ENCODE data around the gene GRIN2A.

Gene GRIN2A

DNA sequence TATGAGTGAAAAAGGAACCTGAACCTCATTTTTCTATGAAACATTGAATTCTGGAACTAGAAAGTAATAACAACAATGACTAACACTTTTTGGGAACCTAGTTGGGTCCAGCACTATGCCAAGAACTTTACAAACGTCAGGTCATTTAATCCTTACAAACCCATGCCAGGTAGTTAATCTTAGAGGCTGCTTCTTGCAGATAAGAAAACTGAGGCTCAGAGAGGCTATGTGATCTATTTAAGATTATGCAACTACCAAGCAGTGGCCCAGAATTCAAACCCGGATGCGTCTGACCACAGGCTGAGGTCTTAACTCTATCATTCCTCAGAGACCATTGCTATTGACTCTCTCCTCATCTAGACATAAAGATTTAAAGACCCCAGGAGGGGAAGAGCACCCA, 358.7 kb downstream of the GRIN2A start:
- TF ChIP-seq, protein P1, sequence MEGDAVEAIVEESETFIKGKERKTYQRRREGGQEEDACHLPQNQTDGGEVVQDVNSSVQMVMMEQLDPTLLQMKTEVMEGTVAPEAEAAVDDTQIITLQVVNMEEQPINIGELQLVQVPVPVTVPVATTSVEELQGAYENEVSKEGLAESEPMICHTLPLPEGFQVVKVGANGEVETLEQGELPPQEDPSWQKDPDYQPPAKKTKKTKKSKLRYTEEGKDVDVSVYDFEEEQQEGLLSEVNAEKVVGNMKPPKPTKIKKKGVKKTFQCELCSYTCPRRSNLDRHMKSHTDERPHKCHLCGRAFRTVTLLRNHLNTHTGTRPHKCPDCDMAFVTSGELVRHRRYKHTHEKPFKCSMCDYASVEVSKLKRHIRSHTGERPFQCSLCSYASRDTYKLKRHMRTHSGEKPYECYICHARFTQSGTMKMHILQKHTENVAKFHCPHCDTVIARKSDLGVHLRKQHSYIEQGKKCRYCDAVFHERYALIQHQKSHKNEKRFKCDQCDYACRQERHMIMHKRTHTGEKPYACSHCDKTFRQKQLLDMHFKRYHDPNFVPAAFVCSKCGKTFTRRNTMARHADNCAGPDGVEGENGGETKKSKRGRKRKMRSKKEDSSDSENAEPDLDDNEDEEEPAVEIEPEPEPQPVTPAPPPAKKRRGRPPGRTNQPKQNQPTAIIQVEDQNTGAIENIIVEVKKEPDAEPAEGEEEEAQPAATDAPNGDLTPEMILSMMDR (IDR thresholded peaks at IDR 0.05; ENCODE audit: low read depth, low read length, missing control alignments): no peak
- no peak for DNase-seq
- H3K27me3 ChIP-seq (replicated peaks): no peaks in the 10 kb centered on the region
- no peak overlapping the region for H3K27ac ChIP-seq
- in situ Hi-C loops (cut with HindIII; ENCODE audit: low pct_ligation_motif_present, low sequenced_read_pairs): no loop called here
- no peak overlapping the region for H3K4me3 ChIP-seq (ENCODE audit: low read depth, low read length)
- no peaks in the 10 kb centered on the region for H3K36me3 ChIP-seq (replicated peaks)

DNA sequence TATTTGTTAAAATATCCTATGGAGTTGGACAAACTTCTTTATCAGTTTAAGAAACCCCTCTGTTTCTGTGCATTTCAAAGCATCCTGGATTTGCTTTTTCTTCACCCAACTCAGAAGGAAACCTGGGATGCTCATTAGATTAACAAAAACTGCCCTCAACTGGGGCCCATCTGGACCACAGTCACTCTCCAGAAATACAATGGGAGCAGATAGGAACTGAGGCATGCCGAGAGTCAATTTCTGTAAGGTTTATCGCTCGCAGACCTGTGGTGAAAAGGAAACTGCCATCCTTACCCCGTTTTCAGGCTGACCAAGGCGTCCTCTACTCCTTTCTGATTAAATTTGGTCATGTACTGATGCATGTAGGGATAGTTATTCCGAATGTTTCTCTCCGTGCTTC, 360.3 kb downstream of the GRIN2A start:
- Histone ChIP-seq H3K36me3 (replicated peaks) (no peaks in the 10 kb centered on the region), H3K27ac (no peak overlapping the region), H3K27me3 (replicated peaks) (no peaks in the 10 kb centered on the region), H3K4me3 (ENCODE audit: low read depth, low read length) (no peak overlapping the region)
- in situ Hi-C loops (cut with HindIII; ENCODE audit: low pct_ligation_motif_present, low sequenced_read_pairs): no loop called here
- TF ChIP-seq, protein P1 (IDR thresholded peaks at IDR 0.05; ENCODE audit: low read depth, low read length, missing control alignments): no peak
- no peak for DNase-seq

DNA sequence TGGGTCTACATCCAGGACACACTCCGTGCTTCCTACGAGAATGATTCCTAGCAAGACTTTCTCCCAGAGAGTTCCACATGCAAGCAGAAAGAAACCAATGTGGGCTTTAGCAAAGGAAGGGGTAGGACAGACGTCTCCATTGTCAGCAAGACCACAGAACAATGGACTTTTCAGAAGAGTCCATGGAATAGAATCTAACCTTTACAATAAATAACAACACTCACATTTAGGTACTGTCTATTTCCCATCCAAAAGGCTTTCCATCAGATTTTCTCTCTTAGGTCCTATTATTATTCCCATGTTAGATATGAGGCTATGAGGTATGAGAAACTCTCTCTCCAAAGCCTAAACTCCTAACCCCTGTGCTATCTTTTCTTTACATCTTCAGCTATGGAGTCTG, 360.9 kb downstream of the GRIN2A start:
- in situ Hi-C loops (cut with HindIII; ENCODE audit: low pct_ligation_motif_present, low sequenced_read_pairs): no loop called here
- TF ChIP-seq, protein P1 (IDR thresholded peaks at IDR 0.05; ENCODE audit: low read depth, low read length, missing control alignments): no peak
- Histone ChIP-seq H3K4me3 (ENCODE audit: low read depth, low read length) (no peak overlapping the region), H3K36me3 (replicated peaks) (no peaks in the 10 kb centered on the region), H3K27me3 (replicated peaks) (no peaks in the 10 kb centered on the region), H3K27ac (no peak overlapping the region)
- DNase-seq: no peak

DNA sequence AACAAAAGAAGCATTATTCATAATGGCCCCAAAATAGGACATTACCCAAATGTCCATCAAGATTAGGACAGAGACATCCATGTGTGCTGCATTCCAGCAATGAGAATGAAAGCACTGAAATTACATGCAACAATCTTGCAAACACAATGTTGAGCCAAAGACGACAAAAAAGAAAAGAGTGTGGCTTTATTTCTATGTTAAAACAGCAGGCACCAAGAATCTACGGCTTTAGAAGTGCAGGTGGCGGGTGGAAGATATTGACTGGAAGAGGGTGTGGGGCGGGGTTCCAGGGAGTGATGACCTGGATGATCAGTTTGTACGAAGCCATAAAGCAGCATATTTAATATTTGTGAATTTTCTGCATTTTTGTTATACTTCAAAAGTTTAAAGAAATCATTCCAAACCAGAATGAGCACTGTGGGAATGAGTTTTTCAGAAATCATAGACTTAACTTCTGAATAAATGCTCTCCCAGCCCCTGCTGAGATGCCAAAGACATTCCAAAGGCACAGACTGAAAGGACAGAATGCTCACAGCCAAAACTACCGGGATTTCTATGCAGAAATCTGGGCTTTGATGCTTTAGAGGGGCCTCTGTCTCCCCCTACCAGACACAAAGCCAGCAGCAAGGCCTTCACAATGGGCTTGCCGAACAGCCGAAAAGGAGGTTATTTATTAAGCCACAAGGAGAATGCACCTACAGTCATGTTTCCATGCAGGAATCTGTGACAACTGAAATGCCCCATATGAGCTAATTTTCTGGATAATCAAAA, 361.6 kb downstream of the GRIN2A start:
- TF ChIP-seq, protein P1 (IDR thresholded peaks at IDR 0.05; ENCODE audit: low read depth, low read length, missing control alignments): no peak
- H3K27ac ChIP-seq: no peak overlapping the region
- H3K4me3 ChIP-seq (ENCODE audit: low read depth, low read length): no peak overlapping the region
- in situ Hi-C loops (cut with HindIII; ENCODE audit: low pct_ligation_motif_present, low sequenced_read_pairs): no loop called here
- H3K27me3 ChIP-seq (replicated peaks): no peaks in the 10 kb centered on the region
- no peak for DNase-seq
- H3K36me3 ChIP-seq (replicated peaks): no peaks in the 10 kb centered on the region

DNA sequence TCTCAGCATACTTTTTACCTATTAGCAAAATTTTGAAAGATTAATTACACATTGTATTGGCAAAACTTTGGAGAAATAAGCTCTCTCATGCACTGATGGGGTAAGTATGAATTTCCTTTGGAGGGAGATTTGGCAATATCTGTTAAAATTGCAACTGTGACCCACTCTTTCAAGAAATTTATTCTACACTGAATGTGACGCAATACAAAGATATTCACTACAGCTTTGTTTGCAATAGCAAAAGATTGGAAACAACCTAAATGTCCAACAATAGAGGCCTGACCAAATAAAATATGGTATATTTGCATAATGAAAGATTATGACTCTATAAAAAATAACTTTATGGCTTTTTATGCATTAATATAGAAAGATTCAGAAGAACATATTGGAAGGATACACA, 363.5 kb downstream of the GRIN2A start:
- no peak for DNase-seq
- H3K27ac ChIP-seq: no peak overlapping the region
- in situ Hi-C loops (cut with HindIII; ENCODE audit: low pct_ligation_motif_present, low sequenced_read_pairs): no loop called here
- H3K4me3 ChIP-seq (ENCODE audit: low read depth, low read length): no peak overlapping the region
- no peaks in the 10 kb centered on the region for H3K27me3 ChIP-seq (replicated peaks)
- TF ChIP-seq, protein P1 (IDR thresholded peaks at IDR 0.05; ENCODE audit: low read depth, low read length, missing control alignments): no peak
- H3K36me3 ChIP-seq (replicated peaks): no peaks in the 10 kb centered on the region

DNA sequence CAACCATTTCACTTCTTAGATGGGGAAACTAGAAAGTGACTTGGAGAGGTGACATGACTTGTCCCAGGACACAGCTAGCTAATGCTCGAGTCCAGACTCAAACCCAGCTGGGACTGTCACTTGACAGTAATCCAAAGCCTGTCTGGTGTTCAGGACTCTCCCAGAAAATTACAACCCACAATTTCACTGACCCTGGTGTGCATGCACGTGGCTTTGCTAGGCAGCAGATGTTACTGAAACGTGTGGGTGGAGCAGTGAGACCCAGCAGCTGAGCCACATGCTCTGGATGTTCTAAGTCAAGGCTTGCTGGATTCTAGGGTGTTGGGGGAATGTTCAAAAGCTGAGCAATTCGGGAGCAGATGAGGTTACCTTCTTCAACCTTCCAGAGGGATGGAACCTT, 364.6 kb downstream of the GRIN2A start:
- Histone ChIP-seq H3K27me3 (replicated peaks) (no peaks in the 10 kb centered on the region), H3K36me3 (replicated peaks) (no peaks in the 10 kb centered on the region), H3K27ac (no peak overlapping the region), H3K4me3 (ENCODE audit: low read depth, low read length) (no peak overlapping the region)
- TF ChIP-seq, protein P1 (IDR thresholded peaks at IDR 0.05; ENCODE audit: low read depth, low read length, missing control alignments): no peak
- in situ Hi-C loops (cut with HindIII; ENCODE audit: low pct_ligation_motif_present, low sequenced_read_pairs): no loop called here
- DNase-seq: no peak
